Raji (cell line): ENCODE measurements around the gene SLC39A8.

ENCODE experiments used
- POLR2A ChIP-seq: IDR thresholded peaks from 2 replicates; pipeline ENCODE4 v1.6.1; 2011; ENCODE audit warnings: low read depth, low read length, control low read depth; ENCODE audit not compliant: insufficient read depth

The SLC39A8 gene

GRCh38 chr4:102318105-102318504, 27.2 kb downstream of the SLC39A8 start:
- TF ChIP-seq POLR2A, result no peak

GRCh38 chr4:102317459-102317858, 27.8 kb downstream of the SLC39A8 start:
- TF ChIP-seq POLR2A, result no peak

- no peak for TF ChIP-seq POLR2A
Observed at GRCh38 chr4:102316585-102316984, 28.7 kb downstream of the SLC39A8 start.

- TF ChIP-seq POLR2A, result no peak
Observed at GRCh38 chr4:102315532-102315931, 29.8 kb downstream of the SLC39A8 start.

GRCh38 chr4:102312417-102312816, 32.9 kb downstream of the SLC39A8 start:
- no peak for TF ChIP-seq POLR2A

GRCh38 chr4:102311912-102312311, 33.4 kb downstream of the SLC39A8 start:
- no peak for TF ChIP-seq POLR2A

GRCh38 chr4:102311407-102311806, 33.9 kb downstream of the SLC39A8 start:
- TF ChIP-seq POLR2A, result no peak

- TF ChIP-seq POLR2A, result no peak
Observed at GRCh38 chr4:102308032-102308799, 37.1 kb downstream of the SLC39A8 start.

GRCh38 chr4:102305666-102306065, 39.6 kb downstream of the SLC39A8 start:
- no peak for TF ChIP-seq POLR2A

GRCh38 chr4:102302762-102303161, 42.5 kb downstream of the SLC39A8 start:
- TF ChIP-seq POLR2A, result no peak

GRCh38 chr4:102301167-102301566, 44.1 kb downstream of the SLC39A8 start:
- TF ChIP-seq POLR2A, result no peak

GRCh38 chr4:102299354-102300107, 45.8 kb downstream of the SLC39A8 start:
- no peak for TF ChIP-seq POLR2A

- no peak for TF ChIP-seq POLR2A
Observed at GRCh38 chr4:102298716-102299115, 46.6 kb downstream of the SLC39A8 start.

- TF ChIP-seq POLR2A, result no peak
Observed at GRCh38 chr4:102295153-102295862, 50.0 kb downstream of the SLC39A8 start.

- no peak for TF ChIP-seq POLR2A
Observed at GRCh38 chr4:102288497-102288896, 56.8 kb downstream of the SLC39A8 start.

- no peak for TF ChIP-seq POLR2A
Observed at GRCh38 chr4:102285831-102286230, 59.5 kb downstream of the SLC39A8 start.
